Central memory CD4-positive, alpha-beta T cell (primary cell): Measurements from ENCODE around the gene POPDC3.

Experiments
- DNase-seq: peaks from one replicate; pipeline ENCODE4 v3.0.0; 2022

POPDC3 gene

GRCh38 chr6:105137388-105137787 lies 42.4 kb downstream of the POPDC3 start:
- DNase-seq = no peak

GRCh38 chr6:105136431-105137350 lies 43.1 kb downstream of the POPDC3 start:
- no peak for DNase-seq

GRCh38 chr6:105135907-105136430 lies 43.8 kb downstream of the POPDC3 start:
- no peak for DNase-seq

GRCh38 chr6:105135056-105135455 lies 44.8 kb downstream of the POPDC3 start:
- no peak for DNase-seq

GRCh38 chr6:105122717-105123116 lies 57.1 kb downstream of the POPDC3 start:
- no peak for DNase-seq

- no peak for DNase-seq
These were observed 57.8 kb downstream of the POPDC3 start for GRCh38 chr6:105121981-105122380.

- DNase-seq = no peak
These were observed 59.2 kb downstream of the POPDC3 start for GRCh38 chr6:105120570-105120969.

GRCh38 chr6:105116150-105116549 lies 63.7 kb downstream of the POPDC3 start:
- no peak for DNase-seq

- DNase-seq = no peak
These were observed 66.4 kb downstream of the POPDC3 start for GRCh38 chr6:105113422-105113821.

GRCh38 chr6:105112577-105112976 lies 67.2 kb downstream of the POPDC3 start:
- DNase-seq = no peak

- no peak for DNase-seq
These were observed 67.9 kb downstream of the POPDC3 start for GRCh38 chr6:105111871-105112270.

GRCh38 chr6:105111105-105111504 lies 68.7 kb downstream of the POPDC3 start:
- no peak for DNase-seq

- no peak for DNase-seq
These were observed 69.6 kb downstream of the POPDC3 start for GRCh38 chr6:105109955-105110895.

GRCh38 chr6:105108631-105109262 lies 71.1 kb downstream of the POPDC3 start:
- no peak for DNase-seq
